Limb (tissue), 2 donors: ENCODE results near the gene BANP.
"Not testable (repeated sequence)": the region's sequence is repeated elsewhere in the genome, so short reads cannot be mapped to it uniquely, and the experiment has no call there.

Experiments used
- DNase-seq, 2 donors: peaks; one replicate each; pipeline ENCODE4 v3.0.0-alpha.2; 2016; ENCODE audit errors: extremely low spot score in 2 of 2

Gene BANP

GRCh38 chr16:87993901-87994300, 42.7 kb downstream of the BANP start:
- no peak for DNase-seq

- DNase-seq: no peak
Observed at GRCh38 chr16:87995644-87996043, 44.4 kb downstream of the BANP start.

- no peak for DNase-seq
Observed at GRCh38 chr16:87996962-87997880, 46.0 kb downstream of the BANP start.

- not testable (repeated sequence) for DNase-seq
Observed at GRCh38 chr16:87998184-87998793, 47.1 kb downstream of the BANP start.

GRCh38 chr16:87998992-87999391, 47.8 kb downstream of the BANP start:
- not testable (repeated sequence) for DNase-seq

- no peak for DNase-seq
Observed at GRCh38 chr16:88002211-88002610, 51.0 kb downstream of the BANP start.

GRCh38 chr16:88002749-88003148, 51.5 kb downstream of the BANP start:
- no peak for DNase-seq

GRCh38 chr16:88003316-88003715, 52.1 kb downstream of the BANP start:
- no peak for DNase-seq

GRCh38 chr16:88003736-88004135, 52.5 kb downstream of the BANP start:
- no peak for DNase-seq

GRCh38 chr16:88004391-88004790, 53.2 kb downstream of the BANP start:
- no peak for DNase-seq

- DNase-seq: no peak
Observed at GRCh38 chr16:88005181-88005581, 53.9 kb downstream of the BANP start.

- no peak for DNase-seq
Observed at GRCh38 chr16:88005968-88006367, 54.7 kb downstream of the BANP start.

- no peak for DNase-seq
Observed at GRCh38 chr16:88007321-88007731, 56.1 kb downstream of the BANP start.

GRCh38 chr16:88008840-88009239, 57.6 kb downstream of the BANP start:
- no peak for DNase-seq

GRCh38 chr16:88009563-88010342, 58.5 kb downstream of the BANP start:
- no peak for DNase-seq

- DNase-seq: no peak
Observed at GRCh38 chr16:88010343-88010967, 59.2 kb downstream of the BANP start.

GRCh38 chr16:88010968-88011483, 59.8 kb downstream of the BANP start:
- no peak for DNase-seq

GRCh38 chr16:88012360-88012759, 61.1 kb downstream of the BANP start:
- DNase-seq: no peak

GRCh38 chr16:88013091-88013609, 61.9 kb downstream of the BANP start:
- DNase-seq: no peak

- DNase-seq: no peak
Observed at GRCh38 chr16:88013766-88014251, 62.6 kb downstream of the BANP start.

GRCh38 chr16:88014252-88014781, 63.1 kb downstream of the BANP start:
- DNase-seq: no peak
